Measurements from ENCODE around the gene UNK. TPM values are rescaled to one million over a fixed set of nuclear protein-coding genes. Genes with fewer than 3 reads are reported as not detected.

Gene UNK
- total RNA-seq, 4 donors from 2014 or later, result 30.2 to 53.4 (median 36.2) TPM

- peaks cover 0 to 89% (median 9%) of the 10 kb centered on the region in 3 donors for H3K36me3 ChIP-seq
- no peak overlapping the region for H3K27ac ChIP-seq
These were observed 49.8 kb downstream of the UNK start for GRCh38 chr17:75834279-75834920.

GRCh38 chr17:75834928-75835653 is 50.5 kb downstream of the UNK start:
- TF ChIP-seq CTCF (IDR thresholded peaks at IDR 0.05), result no peak
- no peak for TF ChIP-seq POLR2A (IDR thresholded peaks at IDR 0.05)
- no peak for TF ChIP-seq EP300 (IDR thresholded peaks at IDR 0.05)
- H3K27ac ChIP-seq, result no peak overlapping the region
- DNase-seq (ENCODE audit: low spot score in 2 of 2), result no peak
- H3K36me3 ChIP-seq, result peaks cover 0 to 90% (median 9%) of the 10 kb centered on the region in 3 donors
- H3K27me3 ChIP-seq, result no peaks in the 10 kb centered on the region
- H3K4me1 ChIP-seq, result peaks cover 0 to 18% (median 6%) of the 10 kb centered on the region in 4 donors
- WGBS, 2 donors, result 48 to 53% methylated on average over 10 to 22 of the region's 24 CpGs
- no peaks in the 10 kb centered on the region for H3K9me3 ChIP-seq
- H3K4me3 ChIP-seq, result no peak overlapping the region

More at GRCh38 chr17:75834279-75834920, 49.8 kb downstream of the UNK start:
- TF ChIP-seq EP300 (IDR thresholded peaks at IDR 0.05) (no peak), CTCF (IDR thresholded peaks at IDR 0.05) (no peak)
- no peaks in the 10 kb centered on the region for H3K27me3 ChIP-seq
- peaks cover 0 to 18% (median 6%) of the 10 kb centered on the region in 4 donors for H3K4me1 ChIP-seq
- 92 to 95% methylated on average over 23 to 25 of the region's 25 CpGs for WGBS, 2 donors
- no peaks in the 10 kb centered on the region for H3K9me3 ChIP-seq
- DNase-seq (ENCODE audit: low spot score in 2 of 2), result no peak
- no peak overlapping the region for H3K4me3 ChIP-seq

GRCh38 chr17:75835654-75835987 is 51.0 kb downstream of the UNK start:
- TF ChIP-seq CTCF (IDR thresholded peaks at IDR 0.05) (no peak), POLR2A (IDR thresholded peaks at IDR 0.05) (no peak), EP300 (IDR thresholded peaks at IDR 0.05) (no peak)
- no peak for DNase-seq (ENCODE audit: low spot score in 2 of 2)
- no peaks in the 10 kb centered on the region for H3K27me3 ChIP-seq
- WGBS, 2 donors, result 60 to 64% methylated on average over 8 to 9 of the region's 9 CpGs
- H3K9me3 ChIP-seq, result no peaks in the 10 kb centered on the region
- no peak overlapping the region for H3K27ac ChIP-seq
- no peak overlapping the region for H3K4me3 ChIP-seq
- H3K36me3 ChIP-seq, result peaks cover 0 to 90% (median 9%) of the 10 kb centered on the region in 3 donors
- H3K4me1 ChIP-seq, result peaks cover 0 to 18% (median 6%) of the 10 kb centered on the region in 4 donors

GRCh38 chr17:75836605-75837004 is 52.0 kb downstream of the UNK start:
- H3K27ac ChIP-seq, result no peak overlapping the region
- TF ChIP-seq CTCF (IDR thresholded peaks at IDR 0.05), result no peak
- no peak for TF ChIP-seq EP300 (IDR thresholded peaks at IDR 0.05)
- TF ChIP-seq POLR2A (IDR thresholded peaks at IDR 0.05), result no peak
- H3K27me3 ChIP-seq, result no peaks in the 10 kb centered on the region
- H3K4me3 ChIP-seq, result no peak overlapping the region
- peaks cover 0 to 18% (median 6%) of the 10 kb centered on the region in 4 donors for H3K4me1 ChIP-seq
- H3K36me3 ChIP-seq, result peaks cover 0 to 85% (median 9%) of the 10 kb centered on the region in 3 donors
- no peaks in the 10 kb centered on the region for H3K9me3 ChIP-seq
- DNase-seq (ENCODE audit: low spot score in 2 of 2), result no peak
- 84 to 87% methylated on average over 7 to 9 of the region's 9 CpGs for WGBS, 2 donors

- no peak for TF ChIP-seq CTCF (IDR thresholded peaks at IDR 0.05)
- no peak for TF ChIP-seq EP300 (IDR thresholded peaks at IDR 0.05)
- no peak for TF ChIP-seq POLR2A (IDR thresholded peaks at IDR 0.05)
- no peak for DNase-seq (ENCODE audit: low spot score in 2 of 2)
- Histone ChIP-seq H3K4me3 (no peak overlapping the region), H3K27ac (no peak overlapping the region), H3K27me3 (no peaks in the 10 kb centered on the region), H3K9me3 (no peaks in the 10 kb centered on the region), H3K4me1 (peaks cover 0 to 6% (median under 1%) of the 10 kb centered on the region in 4 donors), H3K36me3 (peaks cover 0 to 86% (median 9%) of the 10 kb centered on the region in 3 donors)
- 72 to 75% methylated on average over 7 of the region's 7 CpGs for whole genome bisulfite sequencing, 2 donors
These were observed 53.3 kb downstream of the UNK start for GRCh38 chr17:75837899-75838298.

Measured in tibial nerve (tissue), 4 donors.